ENCODE measurements around the gene CITED1. TPM values are rescaled to one million over a fixed set of nuclear protein-coding genes. Genes with fewer than 3 reads are reported as not detected.
A peak's percentile ranks its signal among the peaks of the same experiment; 100 is the strongest.

The CITED1 gene
- total and polyA plus RNA-seq, 9 donors = 0.77 to 11.6 (median 1.2) TPM; not detected in 2

GRCh38 chrX:72306085-72306801, 529 bp upstream of the CITED1 start:
- 1 to 5% (median 3%) methylated on average over 46 to 92 of the region's 92 CpGs for WGBS, 3 donors
- no peaks in the 10 kb centered on the region for H3K9me3 ChIP-seq
- H3K4me3 ChIP-seq = peak overlapping the region; percentile 26
- H3K4me1 ChIP-seq (ENCODE audit: insufficient read depth) = peaks cover 3% of the 10 kb centered on the region
- no peak for TF ChIP-seq POLR2A (IDR thresholded peaks at IDR 0.05)
- TF ChIP-seq CTCF (IDR thresholded peaks at IDR 0.05) = no peak
- TF ChIP-seq EP300 (IDR thresholded peaks at IDR 0.05) = no peak
- H3K27ac ChIP-seq = no peak overlapping the region
- no peaks in the 10 kb centered on the region for H3K36me3 ChIP-seq
- intact Hi-C loops (cut with DNase I) = no loop called here
- no peaks in the 10 kb centered on the region for H3K27me3 ChIP-seq
- no peak for DNase-seq

- H3K27me3 ChIP-seq = no peaks in the 10 kb centered on the region
- no peak for DNase-seq
- H3K27ac ChIP-seq = no peak overlapping the region
- intact Hi-C loops (cut with DNase I) = no loop called here
- TF ChIP-seq EP300 (IDR thresholded peaks at IDR 0.05) = no peak
- TF ChIP-seq POLR2A (IDR thresholded peaks at IDR 0.05) = no peak
- no peak for TF ChIP-seq CTCF (IDR thresholded peaks at IDR 0.05)
- no peaks in the 10 kb centered on the region for H3K9me3 ChIP-seq
- H3K4me3 ChIP-seq = peak overlapping the region; percentile 26
- H3K36me3 ChIP-seq = no peaks in the 10 kb centered on the region
- H3K4me1 ChIP-seq (ENCODE audit: insufficient read depth) = peaks cover 3% of the 10 kb centered on the region
- WGBS, 3 donors = 7 to 16% (median 11%) methylated on average over 26 of the region's 26 CpGs
These were observed 837 bp downstream of the CITED1 start for GRCh38 chrX:72304877-72305276.

GRCh38 chrX:72301781-72302180, 3.9 kb downstream of the CITED1 start:
- H3K9me3 ChIP-seq = no peaks in the 10 kb centered on the region
- H3K4me3 ChIP-seq = no peak overlapping the region
- 75 to 84% (median 78%) methylated on average over 9 of the region's 9 CpGs for WGBS, 3 donors
- no peaks in the 10 kb centered on the region for H3K36me3 ChIP-seq
- no peak for TF ChIP-seq EP300 (IDR thresholded peaks at IDR 0.05)
- TF ChIP-seq CTCF (IDR thresholded peaks at IDR 0.05) = no peak
- no peak for TF ChIP-seq POLR2A (IDR thresholded peaks at IDR 0.05)
- no peaks in the 10 kb centered on the region for H3K27me3 ChIP-seq
- peaks cover 3% of the 10 kb centered on the region for H3K4me1 ChIP-seq (ENCODE audit: insufficient read depth)
- no peak overlapping the region for H3K27ac ChIP-seq
- intact Hi-C loops (cut with DNase I) = no loop called here
- no peak for DNase-seq

GRCh38 chrX:72299891-72300630, 5.7 kb downstream of the CITED1 start:
- H3K27ac ChIP-seq = no peak overlapping the region
- no peaks in the 10 kb centered on the region for H3K4me1 ChIP-seq (ENCODE audit: insufficient read depth)
- no peaks in the 10 kb centered on the region for H3K27me3 ChIP-seq
- intact Hi-C loops (cut with DNase I) = no loop called here
- no peaks in the 10 kb centered on the region for H3K36me3 ChIP-seq
- WGBS, 3 donors = 56 to 65% (median 60%) methylated on average over 4 of the region's 4 CpGs
- no peak for DNase-seq
- no peak overlapping the region for H3K4me3 ChIP-seq
- no peaks in the 10 kb centered on the region for H3K9me3 ChIP-seq
- TF ChIP-seq CTCF (IDR thresholded peaks at IDR 0.05) = no peak
- no peak for TF ChIP-seq EP300 (IDR thresholded peaks at IDR 0.05)
- no peak for TF ChIP-seq POLR2A (IDR thresholded peaks at IDR 0.05)
